Mucosa of stomach (tissue), 1 donor: ENCODE measurements around the gene PRDM4.

Experiments used
- H3K27me3 ChIP-seq: one replicate; pipeline ENCODE4 v1.7.0; 2013; ENCODE audit warnings: mild to moderate bottlenecking, low read length; ENCODE audit not compliant: control insufficient read depth, insufficient read depth
- H3K36me3 ChIP-seq: one replicate; pipeline ENCODE4 v1.7.0; 2013; ENCODE audit warnings: low read length; ENCODE audit not compliant: control insufficient read depth, insufficient read depth
- H3K4me1 ChIP-seq: one replicate; pipeline ENCODE4 v1.7.0; 2013; ENCODE audit warnings: mild to moderate bottlenecking, low read length; ENCODE audit not compliant: control insufficient read depth, insufficient read depth
- H3K4me3 ChIP-seq: one replicate; pipeline ENCODE4 v1.7.0; 2013; ENCODE audit warnings: low read length
- H3K9ac ChIP-seq: one replicate; pipeline ENCODE4 v1.7.0; 2013; ENCODE audit warnings: mild to moderate bottlenecking, low read length, moderate library complexity
- H3K9me3 ChIP-seq: one replicate; pipeline ENCODE4 v1.7.0; 2013; ENCODE audit warnings: mild to moderate bottlenecking, low read length, moderate library complexity; ENCODE audit not compliant: control insufficient read depth
- donor health status: Pancreatic carcinoma.

The PRDM4 gene

DNA sequence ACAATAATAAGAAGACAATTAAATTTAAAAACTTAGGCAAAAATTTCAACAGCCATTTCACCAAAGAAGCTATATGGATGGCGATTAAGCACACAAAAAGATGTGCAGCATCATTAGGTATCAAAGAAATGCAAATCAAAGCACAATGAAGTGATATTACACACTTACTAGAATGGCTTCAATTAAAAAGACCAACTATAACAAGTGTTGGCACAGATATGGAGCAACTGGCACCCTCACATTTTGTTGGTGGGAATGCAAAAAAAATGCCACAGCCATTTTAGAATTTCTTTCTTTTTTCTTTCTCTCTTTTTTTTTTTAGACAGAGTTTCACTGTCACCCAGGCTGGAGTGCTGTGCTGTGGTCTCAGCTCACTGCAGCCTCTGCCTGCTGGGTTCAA, 1.9 kb upstream of the PRDM4 start:
- Histone ChIP-seq H3K4me3 (no peak overlapping the region), H3K9me3 (no peaks in the 10 kb centered on the region), H3K4me1 (peaks cover 13% of the 10 kb centered on the region), H3K27me3 (no peaks in the 10 kb centered on the region), H3K9ac (no peak overlapping the region), H3K36me3 (no peaks in the 10 kb centered on the region)

DNA sequence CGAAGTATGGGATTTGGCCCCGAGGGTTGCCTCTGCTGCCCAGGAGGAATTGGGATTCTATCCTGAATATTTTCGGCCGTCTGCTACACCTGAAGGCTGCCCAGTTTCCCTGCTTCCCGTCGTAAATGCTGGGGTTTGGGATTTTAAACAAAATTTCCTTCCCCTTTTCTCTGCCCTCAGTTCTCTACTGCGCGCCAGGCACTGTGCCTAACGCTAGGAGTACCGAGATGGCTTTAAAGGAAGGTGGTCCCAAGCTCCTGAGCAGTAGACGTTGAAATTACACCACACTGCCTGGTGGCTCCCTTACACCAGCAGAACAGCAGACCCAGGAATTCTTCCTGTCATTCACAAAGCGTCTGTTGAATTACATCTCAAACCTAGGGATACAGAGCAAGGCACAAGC, 566 bp upstream of the PRDM4 start:
- H3K9me3 ChIP-seq: no peaks in the 10 kb centered on the region
- H3K4me3 ChIP-seq: peak overlapping the region; percentile 61
- H3K9ac ChIP-seq: peak overlapping the region; percentile 44
- no peaks in the 10 kb centered on the region for H3K27me3 ChIP-seq
- peaks cover 13% of the 10 kb centered on the region for H3K4me1 ChIP-seq
- H3K36me3 ChIP-seq: no peaks in the 10 kb centered on the region

DNA sequence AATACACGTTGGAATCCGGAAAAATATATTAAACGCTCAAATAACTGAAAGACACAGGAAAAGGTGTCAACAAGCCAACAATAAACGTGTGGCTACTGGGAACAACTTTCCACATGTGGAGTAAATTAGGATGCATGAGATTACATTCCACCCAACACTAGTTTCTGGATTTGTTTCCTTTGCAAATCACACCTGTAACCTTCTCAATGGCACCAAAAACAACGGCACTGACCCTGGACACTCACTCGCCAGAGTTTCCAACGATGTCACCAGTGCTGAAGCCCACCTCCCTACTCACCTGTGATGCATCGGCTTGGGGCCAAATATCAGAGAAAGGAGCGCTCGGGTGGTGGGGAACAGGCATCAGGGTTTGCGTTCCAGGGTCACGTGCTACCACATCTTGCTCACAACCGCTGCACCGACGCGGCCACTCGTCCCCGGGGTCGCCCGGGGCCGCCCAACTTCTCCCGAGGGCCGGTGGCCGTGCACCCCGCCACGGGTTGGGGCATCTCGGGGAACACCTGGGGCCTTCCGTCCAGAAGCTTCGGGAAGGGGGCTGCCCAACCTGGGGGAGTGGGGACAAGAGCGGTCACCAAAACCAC, 629 bp downstream of the PRDM4 start:
- Histone ChIP-seq H3K4me1 (peaks cover 13% of the 10 kb centered on the region), H3K4me3 (peak overlapping the region; percentile 76), H3K27me3 (no peaks in the 10 kb centered on the region)

DNA sequence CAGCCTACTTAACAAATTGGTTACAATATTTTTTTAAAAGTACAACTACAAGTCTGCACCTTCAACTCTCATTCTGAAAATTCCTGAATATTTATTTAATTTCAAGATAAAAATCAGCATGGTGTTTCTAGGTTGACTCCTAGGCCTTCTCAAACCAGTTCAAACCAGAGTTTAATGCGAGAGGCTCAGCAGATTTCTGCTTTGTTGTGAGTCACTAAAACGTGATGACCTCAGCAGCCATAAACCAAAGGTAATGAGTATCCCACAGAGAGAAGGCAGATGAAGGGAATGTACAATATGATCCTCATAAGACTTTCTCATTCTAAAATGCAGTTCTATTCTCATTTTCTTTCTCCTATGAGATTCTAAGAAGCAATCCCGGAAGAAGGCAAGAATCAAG, 1.5 kb downstream of the PRDM4 start:
- H3K9ac ChIP-seq: peak overlapping the region; percentile 70
- no peaks in the 10 kb centered on the region for H3K36me3 ChIP-seq
- no peaks in the 10 kb centered on the region for H3K27me3 ChIP-seq
- no peak overlapping the region for H3K4me3 ChIP-seq
- H3K4me1 ChIP-seq: peaks cover 13% of the 10 kb centered on the region
- H3K9me3 ChIP-seq: no peaks in the 10 kb centered on the region

More for the DNA sequence above, 629 bp downstream of the PRDM4 start:
- no peaks in the 10 kb centered on the region for H3K36me3 ChIP-seq
- no peaks in the 10 kb centered on the region for H3K9me3 ChIP-seq
- peak overlapping the region; percentile 70 for H3K9ac ChIP-seq

DNA sequence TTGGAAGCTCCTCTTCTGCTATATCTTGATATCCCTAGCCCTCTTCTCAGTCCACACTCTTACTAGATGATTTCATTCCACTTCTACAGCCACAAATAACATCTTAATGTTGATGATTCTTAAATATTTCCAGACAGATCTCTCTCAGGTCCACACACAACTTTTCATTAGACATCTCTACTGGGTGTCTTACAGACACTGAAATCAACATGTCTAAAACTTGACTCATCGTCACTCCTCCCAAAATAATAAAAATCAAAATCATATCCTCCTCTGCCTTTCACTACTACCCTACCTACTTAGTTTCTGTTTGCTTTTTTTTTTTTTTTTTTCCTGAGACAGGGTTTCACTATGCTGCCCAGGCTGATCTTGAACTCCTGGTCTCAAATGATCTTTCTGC, 11.9 kb downstream of the PRDM4 start:
- Histone ChIP-seq H3K4me1 (no peaks in the 10 kb centered on the region), H3K9ac (no peak overlapping the region), H3K4me3 (no peak overlapping the region), H3K36me3 (peaks cover 12% of the 10 kb centered on the region), H3K9me3 (no peaks in the 10 kb centered on the region), H3K27me3 (no peaks in the 10 kb centered on the region)

DNA sequence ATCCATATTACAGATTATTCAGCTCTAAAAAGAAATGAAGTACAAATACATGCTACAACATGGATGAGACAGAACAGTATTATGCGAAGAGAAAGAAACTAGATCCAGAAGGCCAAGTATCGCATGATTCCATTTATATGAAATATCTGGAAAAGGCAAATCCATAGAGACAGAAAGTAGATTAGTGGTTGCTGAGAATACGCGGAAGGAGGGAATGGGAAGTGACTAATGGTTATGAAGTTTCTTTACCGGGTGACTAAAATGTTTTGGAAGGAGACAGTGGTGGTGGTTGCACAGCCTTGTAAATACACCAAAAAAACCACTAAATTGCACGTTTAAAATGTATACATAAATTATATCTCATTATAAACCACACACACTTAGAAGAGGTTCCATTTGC, 12.5 kb downstream of the PRDM4 start:
- H3K9me3 ChIP-seq: no peaks in the 10 kb centered on the region
- peaks cover 12% of the 10 kb centered on the region for H3K36me3 ChIP-seq
- H3K4me3 ChIP-seq: no peak overlapping the region
- H3K27me3 ChIP-seq: no peaks in the 10 kb centered on the region
- no peak overlapping the region for H3K9ac ChIP-seq
- no peaks in the 10 kb centered on the region for H3K4me1 ChIP-seq

DNA sequence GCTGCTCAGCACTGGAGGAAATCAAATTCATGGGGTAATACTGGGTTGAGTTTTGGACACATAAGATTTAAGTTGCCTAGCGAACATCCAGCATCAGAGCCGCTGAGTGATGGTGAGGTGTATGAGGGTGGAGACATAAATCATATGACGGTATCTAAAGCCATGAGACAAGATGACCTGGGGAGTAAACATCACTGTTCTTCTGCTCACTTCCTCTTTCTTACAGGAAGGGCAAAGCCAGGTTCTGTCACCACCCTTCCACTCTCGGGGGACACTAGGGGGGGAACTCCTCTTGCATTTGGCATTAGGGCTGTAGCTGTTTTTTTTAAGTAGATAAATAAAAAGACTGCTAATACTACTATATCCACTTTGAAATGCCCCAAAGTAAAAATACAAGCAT, 24.0 kb downstream of the PRDM4 start:
- no peaks in the 10 kb centered on the region for H3K4me1 ChIP-seq
- no peak overlapping the region for H3K4me3 ChIP-seq
- H3K9me3 ChIP-seq: no peaks in the 10 kb centered on the region
- H3K9ac ChIP-seq: no peak overlapping the region
- peaks cover 16% of the 10 kb centered on the region for H3K36me3 ChIP-seq
- H3K27me3 ChIP-seq: no peaks in the 10 kb centered on the region

DNA sequence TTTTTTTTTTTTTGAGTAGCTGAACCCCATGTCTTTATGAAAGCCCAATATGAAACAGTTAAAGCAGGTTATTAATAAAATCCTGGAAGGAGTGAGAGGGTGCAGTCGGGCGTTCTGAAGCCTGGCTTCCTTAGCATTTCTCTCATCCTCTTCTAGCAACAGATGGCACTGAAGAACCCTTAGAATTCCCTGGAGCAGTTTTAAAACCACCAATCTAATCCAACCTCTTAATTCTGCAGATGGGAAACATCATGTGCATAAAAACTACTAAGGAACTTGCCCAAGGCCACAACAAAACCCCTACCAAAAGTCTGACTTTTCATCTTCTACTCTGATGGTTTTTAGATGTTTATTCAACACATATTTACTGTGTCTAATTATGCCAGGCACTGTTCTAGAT, 25.2 kb downstream of the PRDM4 start:
- Histone ChIP-seq H3K9me3 (no peaks in the 10 kb centered on the region), H3K36me3 (peaks cover 11% of the 10 kb centered on the region), H3K9ac (no peak overlapping the region), H3K4me3 (no peak overlapping the region), H3K27me3 (no peaks in the 10 kb centered on the region), H3K4me1 (no peaks in the 10 kb centered on the region)

DNA sequence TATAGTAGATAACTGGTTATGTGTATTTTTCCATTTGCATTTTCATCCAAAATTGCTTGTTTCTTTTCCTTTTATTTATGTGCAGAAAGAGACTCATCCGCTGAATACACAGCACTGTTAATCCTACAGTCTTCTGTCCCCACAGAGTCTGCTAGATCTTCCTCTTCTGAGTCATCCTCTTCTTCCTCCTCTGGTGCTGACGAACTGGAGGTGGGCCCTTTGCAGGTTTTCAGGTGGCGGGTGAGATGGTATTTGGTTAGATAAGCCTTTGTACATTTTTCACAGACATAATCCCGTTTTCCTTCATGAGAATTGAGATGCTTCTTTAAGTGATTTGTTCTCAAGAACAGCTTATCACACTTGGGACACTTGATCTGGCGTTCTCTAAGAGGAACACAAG, 26.8 kb downstream of the PRDM4 start:
- Histone ChIP-seq H3K9me3 (no peaks in the 10 kb centered on the region), H3K36me3 (peaks cover 7% of the 10 kb centered on the region), H3K4me3 (no peak overlapping the region), H3K27me3 (no peaks in the 10 kb centered on the region), H3K4me1 (no peaks in the 10 kb centered on the region), H3K9ac (no peak overlapping the region)

DNA sequence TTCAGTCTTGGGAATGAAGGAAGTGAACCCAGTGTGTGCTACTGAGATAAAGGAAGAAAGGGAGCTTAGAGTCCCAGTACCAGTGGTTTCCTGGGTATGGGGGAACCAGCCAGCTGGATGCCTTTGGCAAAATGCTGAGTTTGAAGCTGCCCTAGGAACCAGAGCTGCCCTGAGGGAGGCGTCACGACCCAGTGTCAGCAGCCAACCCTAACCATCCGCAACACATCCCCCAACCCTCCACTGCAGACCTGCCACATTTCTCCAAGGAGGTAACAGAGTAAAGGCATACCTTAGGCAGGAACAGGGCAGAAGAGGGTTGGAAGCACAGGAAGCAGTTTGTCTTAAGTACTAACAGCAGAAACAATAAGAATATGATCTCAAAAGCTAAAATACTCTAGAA, 28.6 kb downstream of the PRDM4 start:
- Histone ChIP-seq H3K9me3 (no peaks in the 10 kb centered on the region), H3K9ac (no peak overlapping the region), H3K36me3 (peaks cover 4% of the 10 kb centered on the region), H3K4me3 (no peak overlapping the region), H3K27me3 (no peaks in the 10 kb centered on the region), H3K4me1 (no peaks in the 10 kb centered on the region)

DNA sequence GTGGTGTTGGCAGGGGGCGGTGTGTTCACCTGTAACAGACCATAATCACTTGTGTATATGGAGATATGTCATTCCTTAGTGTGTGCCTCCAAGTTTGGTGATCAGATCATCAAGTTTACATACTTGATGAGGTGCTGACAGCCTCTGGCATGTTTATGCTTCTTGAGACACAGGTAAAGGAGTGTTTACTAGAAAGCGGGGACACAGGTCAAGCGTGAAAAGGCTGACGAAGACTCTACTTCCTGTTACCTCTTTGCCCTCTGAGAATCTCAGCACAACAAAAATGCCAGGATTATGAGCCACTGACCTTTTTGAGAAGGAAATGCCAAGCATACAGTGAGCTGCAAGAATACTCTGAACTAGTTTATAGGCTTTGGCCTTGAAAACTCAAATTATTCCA, 29.6 kb downstream of the PRDM4 start:
- Histone ChIP-seq H3K27me3 (no peaks in the 10 kb centered on the region), H3K36me3 (peaks cover 4% of the 10 kb centered on the region), H3K4me3 (no peak overlapping the region), H3K9ac (no peak overlapping the region), H3K9me3 (no peaks in the 10 kb centered on the region), H3K4me1 (no peaks in the 10 kb centered on the region)

DNA sequence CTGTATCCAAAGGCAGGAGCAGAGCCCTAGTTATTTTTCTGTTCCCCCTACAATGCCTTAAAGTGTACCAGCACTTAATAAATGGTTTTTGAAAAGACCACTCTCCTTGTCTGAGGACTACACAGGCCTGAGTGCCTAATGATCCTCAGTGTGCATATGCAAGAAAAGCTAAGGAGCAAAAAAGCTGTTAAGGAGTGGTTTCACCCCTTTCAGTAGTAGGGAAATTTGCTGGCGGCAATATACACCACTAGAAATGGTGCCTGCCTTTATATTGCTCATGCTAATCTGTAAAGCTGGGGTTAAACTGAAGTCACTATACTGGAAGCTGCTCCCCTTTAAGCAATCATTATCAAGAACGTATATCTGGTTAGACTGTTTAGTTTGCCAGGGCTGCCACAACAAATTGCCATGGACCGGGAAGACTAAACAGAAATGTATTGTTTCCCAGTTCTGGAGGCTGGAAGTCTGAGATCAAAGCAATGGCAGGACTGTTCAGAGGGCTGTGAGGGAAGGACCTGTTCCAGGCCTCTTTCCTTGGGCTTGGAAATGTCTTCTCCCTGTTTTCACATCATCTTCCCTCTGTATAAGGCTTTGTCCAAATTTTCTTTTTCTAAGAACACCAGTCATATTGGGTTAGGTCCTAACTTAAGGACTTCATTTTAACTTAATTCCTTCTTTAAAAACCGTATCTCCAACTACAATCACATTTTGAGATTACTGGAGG, 30.2 kb downstream of the PRDM4 start:
- Histone ChIP-seq H3K4me3 (no peak overlapping the region), H3K36me3 (peaks cover 4% of the 10 kb centered on the region), H3K4me1 (no peaks in the 10 kb centered on the region), H3K9me3 (no peaks in the 10 kb centered on the region), H3K27me3 (no peaks in the 10 kb centered on the region), H3K9ac (no peak overlapping the region)
